ENCODE data around the gene PRAMEF9.
"Not testable (repeated sequence)": the region's sequence is repeated elsewhere in the genome, so short reads cannot be mapped to it uniquely, and the experiment has no call there.

- TF ChIP-seq POLR2A (IDR thresholded peaks at IDR 0.05; ENCODE audit: low read length); GATA1 (IDR thresholded peaks at IDR 0.05; ENCODE audit: low read depth, low read length): not testable (repeated sequence)
These were observed 47.6 kb downstream of the PRAMEF9 start for GRCh38 chr1:13219203-13219602.
